HepG2 (cell line): ENCODE measurements around the gene PGAP1. TPM values are rescaled to one million over a fixed set of nuclear protein-coding genes. Genes with fewer than 3 reads are reported as not detected.

Experiments
- EED ChIP-seq: sonication (generic); formaldehyde crosslinking; IDR thresholded peaks from 2 replicates; pipeline ENCODE4 v1.5.0; 2020; ENCODE audit warnings: mild to moderate bottlenecking, missing genetic modification reagents
- GATAD1 ChIP-seq: IDR thresholded peaks from 2 replicates; pipeline ENCODE4 v1.6.1; 2016; ENCODE audit warnings: missing genetic modification reagents, missing compliant biosample characterization
- KDM2A ChIP-seq: sonication (generic); formaldehyde crosslinking; IDR thresholded peaks from 2 replicates; pipeline ENCODE4 v1.4.0; 2020; ENCODE audit warnings: low read depth, missing genetic modification reagents, borderline replicate concordance
- KDM4B ChIP-seq: sonication (generic); formaldehyde crosslinking; IDR thresholded peaks from 2 replicates; pipeline ENCODE4 v1.4.0; 2020; ENCODE audit warnings: missing genetic modification reagents
- MTA1 ChIP-seq: sonication (generic); formaldehyde crosslinking; IDR thresholded peaks from 2 replicates; pipeline ENCODE4 v1.4.0; 2020; ENCODE audit warnings: missing genetic modification reagents, mild to moderate bottlenecking, borderline replicate concordance
- MTF2 ChIP-seq: sonication (generic); formaldehyde crosslinking; IDR thresholded peaks from 2 replicates; pipeline ENCODE4 v1.5.0; 2020; ENCODE audit warnings: missing genetic modification reagents, borderline replicate concordance
- NFRKB ChIP-seq: fragments of 450-650 bp; IDR thresholded peaks from 2 replicates; pipeline ENCODE4 v1.6.1; 2017
- SIX4 ChIP-seq: sonication (generic); formaldehyde crosslinking; IDR thresholded peaks from 2 replicates; pipeline ENCODE4 v1.4.0; 2020; ENCODE audit warnings: missing genetic modification reagents
- ZNF180 ChIP-seq: sonication (generic); formaldehyde crosslinking; IDR thresholded peaks from 2 replicates; pipeline ENCODE4 v1.4.0; 2020; ENCODE audit warnings: low read depth, missing genetic modification reagents, borderline replicate concordance
- ZNF234 ChIP-seq: sonication (generic); formaldehyde crosslinking; conservative IDR thresholded peaks from 2 replicates; pipeline ENCODE4 v1.5.1; 2020; ENCODE audit warnings: mild to moderate bottlenecking, missing genetic modification reagents
- ZNF343 ChIP-seq: sonication (generic); formaldehyde crosslinking; IDR thresholded peaks from 2 replicates; pipeline ENCODE4 v1.4.0; 2020; ENCODE audit warnings: mild to moderate bottlenecking, missing genetic modification reagents
- ZNF510 ChIP-seq: sonication (generic); formaldehyde crosslinking; IDR thresholded peaks from 2 replicates; pipeline ENCODE4 v1.4.0; 2020; ENCODE audit warnings: low read depth, mild to moderate bottlenecking, missing genetic modification reagents
- ZNF556 ChIP-seq: sonication (generic); formaldehyde crosslinking; IDR thresholded peaks from 2 replicates; pipeline ENCODE4 v1.4.0; 2020; ENCODE audit warnings: mild to moderate bottlenecking, missing genetic modification reagents, borderline replicate concordance
- ZSCAN20 ChIP-seq: sonication (generic); formaldehyde crosslinking; IDR thresholded peaks from 2 replicates; pipeline ENCODE4 v1.4.0; 2020; ENCODE audit warnings: missing genetic modification reagents, mild to moderate bottlenecking, borderline replicate concordance
- polyA plus RNA-seq, 8 experiments: library from polyadenylated mRNA; depleted of rRNA in 3 of 8; stranded (reverse) in 7 of 8; unstranded in 1 of 8; fragments of >200 nt; fragmentation: Illumina TruSeq in 4 of 8; extraction: Trizol in 4 of 8; gene quantifications; 2 replicates each; pipeline versions ENCODE4 v1.2.1 to v1.2.3, GENCODE V29; 2011 to 2016; ENCODE audit warnings: low read depth in 4 of 8, missing spikeins in 1 of 8, mixed read lengths in 1 of 8; ENCODE audit not compliant: insufficient read depth in 1 of 8
- total RNA-seq, 5 experiments: library from RNA; depleted of rRNA; stranded (reverse); fragments of >200 nt; fragmentation: Illumina TruSeq; extraction: Trizol; gene quantifications; 2 replicates each; pipeline ENCODE4 v1.2.3, GENCODE V29; 2016; ENCODE audit warnings: low read depth in 1 of 5
- TF ChIP-seq, protein P1 (sequence below): sonication (generic); formaldehyde crosslinking; IDR thresholded peaks from 2 replicates; pipeline ENCODE4 v1.9.0; 2022; ENCODE audit warnings: missing genetic modification reagents, mild to moderate bottlenecking, borderline replicate concordance
- TF ChIP-seq, protein P2 (sequence below): sonication (generic); formaldehyde crosslinking; conservative IDR thresholded peaks from 2 replicates; pipeline ENCODE4 v1.4.0; 2020; ENCODE audit warnings: missing genetic modification reagents
- TF ChIP-seq, protein P3 (sequence below), 2 experiments: fragments of 450-650 bp in 1 of 2; sonication (generic) in 1 of 2; formaldehyde crosslinking in 1 of 2; IDR thresholded peaks; 2 replicates each; pipeline versions ENCODE4 v1.6.1 to v1.8.0; 2016 to 2022; ENCODE audit warnings: antibody characterized with exemption in 1 of 2, mild to moderate bottlenecking in 1 of 2, missing genetic modification reagents in 1 of 2

The PGAP1 gene
- total and polyA plus RNA-seq, 2 of the 13 experiments (the other 11 are each of a cell fraction or from before 2014, with no cell fraction given), result 4.1 to 6.4 TPM

DNA sequence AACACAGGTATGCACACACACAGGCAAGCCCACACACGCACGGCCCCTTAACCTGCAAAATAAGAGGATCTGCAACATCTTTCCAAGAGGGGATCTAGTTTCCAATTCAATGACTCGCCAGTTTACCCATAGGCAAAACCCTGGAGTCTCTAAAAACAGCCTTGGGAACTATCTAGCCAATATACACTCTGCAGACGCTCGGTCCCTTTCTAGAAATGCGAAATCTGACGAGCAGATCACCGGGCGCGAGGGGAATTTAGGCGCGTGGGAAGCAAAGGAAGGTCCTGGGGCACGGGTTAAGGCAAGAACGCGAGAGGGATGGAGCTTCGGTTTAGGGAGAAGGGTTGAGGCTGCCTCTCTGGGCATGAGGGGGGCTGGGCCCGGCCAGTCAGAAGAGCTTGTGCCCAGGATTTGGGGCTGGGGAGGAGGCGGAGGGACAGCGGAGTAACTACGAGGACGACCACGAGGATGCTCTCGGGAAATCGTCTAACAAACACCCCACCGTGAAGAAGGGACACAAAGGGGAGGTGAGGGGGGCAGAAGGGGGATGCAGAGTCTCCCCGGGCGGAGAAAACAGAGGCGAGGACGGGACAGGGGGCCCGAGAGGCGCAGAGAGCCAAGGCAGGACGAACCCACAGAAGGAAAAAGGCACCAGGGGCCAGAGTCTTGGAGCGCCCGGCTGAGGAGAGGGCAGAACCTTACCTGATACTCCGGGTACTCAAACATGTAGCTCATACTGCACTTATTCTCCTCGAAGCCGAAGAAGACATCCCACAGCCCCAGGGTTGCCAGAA, 542 bp downstream of the PGAP1 start (continued):
- TF ChIP-seq, protein P1, sequence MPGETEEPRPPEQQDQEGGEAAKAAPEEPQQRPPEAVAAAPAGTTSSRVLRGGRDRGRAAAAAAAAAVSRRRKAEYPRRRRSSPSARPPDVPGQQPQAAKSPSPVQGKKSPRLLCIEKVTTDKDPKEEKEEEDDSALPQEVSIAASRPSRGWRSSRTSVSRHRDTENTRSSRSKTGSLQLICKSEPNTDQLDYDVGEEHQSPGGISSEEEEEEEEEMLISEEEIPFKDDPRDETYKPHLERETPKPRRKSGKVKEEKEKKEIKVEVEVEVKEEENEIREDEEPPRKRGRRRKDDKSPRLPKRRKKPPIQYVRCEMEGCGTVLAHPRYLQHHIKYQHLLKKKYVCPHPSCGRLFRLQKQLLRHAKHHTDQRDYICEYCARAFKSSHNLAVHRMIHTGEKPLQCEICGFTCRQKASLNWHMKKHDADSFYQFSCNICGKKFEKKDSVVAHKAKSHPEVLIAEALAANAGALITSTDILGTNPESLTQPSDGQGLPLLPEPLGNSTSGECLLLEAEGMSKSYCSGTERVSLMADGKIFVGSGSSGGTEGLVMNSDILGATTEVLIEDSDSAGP (CRISPR knock-in tag), result 0 out of 2 replicates have a peak, but pooled peaks have one; percentile 5
- TF ChIP-seq ZNF234 (no peak), ZNF180 (CRISPR knock-in tag) (no peak), NFRKB (no peak), EED (CRISPR knock-in tag) (no peak), ZSCAN20 (CRISPR knock-in tag) (0 out of 2 replicates have a peak, but pooled peaks have one; percentile 59), MTF2 (CRISPR knock-in tag) (no peak), KDM4B (CRISPR knock-in tag) (no peak), GATAD1 (CRISPR knock-in tag) (no peak), ZNF556 (CRISPR knock-in tag) (no peak), KDM2A (CRISPR knock-in tag) (no peak), SIX4 (CRISPR knock-in tag) (no peak), ZNF343 (CRISPR knock-in tag) (0 out of 2 replicates have a peak, but pooled peaks have one; percentile 12), MTA1 (no peak), ZNF510 (CRISPR knock-in tag) (0 out of 2 replicates have a peak, but pooled peaks have one; percentile 17)
- TF ChIP-seq, protein P2, sequence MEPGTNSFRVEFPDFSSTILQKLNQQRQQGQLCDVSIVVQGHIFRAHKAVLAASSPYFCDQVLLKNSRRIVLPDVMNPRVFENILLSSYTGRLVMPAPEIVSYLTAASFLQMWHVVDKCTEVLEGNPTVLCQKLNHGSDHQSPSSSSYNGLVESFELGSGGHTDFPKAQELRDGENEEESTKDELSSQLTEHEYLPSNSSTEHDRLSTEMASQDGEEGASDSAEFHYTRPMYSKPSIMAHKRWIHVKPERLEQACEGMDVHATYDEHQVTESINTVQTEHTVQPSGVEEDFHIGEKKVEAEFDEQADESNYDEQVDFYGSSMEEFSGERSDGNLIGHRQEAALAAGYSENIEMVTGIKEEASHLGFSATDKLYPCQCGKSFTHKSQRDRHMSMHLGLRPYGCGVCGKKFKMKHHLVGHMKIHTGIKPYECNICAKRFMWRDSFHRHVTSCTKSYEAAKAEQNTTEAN (CRISPR knock-in tag), result no peak
- TF ChIP-seq, protein P3, sequence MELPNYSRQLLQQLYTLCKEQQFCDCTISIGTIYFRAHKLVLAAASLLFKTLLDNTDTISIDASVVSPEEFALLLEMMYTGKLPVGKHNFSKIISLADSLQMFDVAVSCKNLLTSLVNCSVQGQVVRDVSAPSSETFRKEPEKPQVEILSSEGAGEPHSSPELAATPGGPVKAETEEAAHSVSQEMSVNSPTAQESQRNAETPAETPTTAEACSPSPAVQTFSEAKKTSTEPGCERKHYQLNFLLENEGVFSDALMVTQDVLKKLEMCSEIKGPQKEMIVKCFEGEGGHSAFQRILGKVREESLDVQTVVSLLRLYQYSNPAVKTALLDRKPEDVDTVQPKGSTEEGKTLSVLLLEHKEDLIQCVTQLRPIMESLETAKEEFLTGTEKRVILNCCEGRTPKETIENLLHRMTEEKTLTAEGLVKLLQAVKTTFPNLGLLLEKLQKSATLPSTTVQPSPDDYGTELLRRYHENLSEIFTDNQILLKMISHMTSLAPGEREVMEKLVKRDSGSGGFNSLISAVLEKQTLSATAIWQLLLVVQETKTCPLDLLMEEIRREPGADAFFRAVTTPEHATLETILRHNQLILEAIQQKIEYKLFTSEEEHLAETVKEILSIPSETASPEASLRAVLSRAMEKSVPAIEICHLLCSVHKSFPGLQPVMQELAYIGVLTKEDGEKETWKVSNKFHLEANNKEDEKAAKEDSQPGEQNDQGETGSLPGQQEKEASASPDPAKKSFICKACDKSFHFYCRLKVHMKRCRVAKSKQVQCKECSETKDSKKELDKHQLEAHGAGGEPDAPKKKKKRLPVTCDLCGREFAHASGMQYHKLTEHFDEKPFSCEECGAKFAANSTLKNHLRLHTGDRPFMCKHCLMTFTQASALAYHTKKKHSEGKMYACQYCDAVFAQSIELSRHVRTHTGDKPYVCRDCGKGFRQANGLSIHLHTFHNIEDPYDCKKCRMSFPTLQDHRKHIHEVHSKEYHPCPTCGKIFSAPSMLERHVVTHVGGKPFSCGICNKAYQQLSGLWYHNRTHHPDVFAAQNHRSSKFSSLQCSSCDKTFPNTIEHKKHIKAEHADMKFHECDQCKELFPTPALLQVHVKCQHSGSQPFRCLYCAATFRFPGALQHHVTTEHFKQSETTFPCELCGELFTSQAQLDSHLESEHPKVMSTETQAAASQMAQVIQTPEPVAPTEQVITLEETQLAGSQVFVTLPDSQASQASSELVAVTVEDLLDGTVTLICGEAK (IDR thresholded peaks at IDR 0.05), result no peak
- TF ChIP-seq, protein P3 (CRISPR knock-in tag; IDR thresholded peaks at IDR 0.05), result no peak
